HG03457 (cell line): ENCODE measurements around the gene GART.
"Not testable (repeated sequence)": the region's sequence is repeated elsewhere in the genome, so short reads cannot be mapped to it uniquely, and the experiment has no call there.

Source experiments
- ATAC-seq: cut with Tn5 transposase; IDR thresholded peaks from one replicate; pipeline ENCODE4 v1.9.1; 2021; ENCODE audit warnings: moderate number of reproducible peaks; ENCODE audit not compliant: unreplicated experiment

GART gene

DNA sequence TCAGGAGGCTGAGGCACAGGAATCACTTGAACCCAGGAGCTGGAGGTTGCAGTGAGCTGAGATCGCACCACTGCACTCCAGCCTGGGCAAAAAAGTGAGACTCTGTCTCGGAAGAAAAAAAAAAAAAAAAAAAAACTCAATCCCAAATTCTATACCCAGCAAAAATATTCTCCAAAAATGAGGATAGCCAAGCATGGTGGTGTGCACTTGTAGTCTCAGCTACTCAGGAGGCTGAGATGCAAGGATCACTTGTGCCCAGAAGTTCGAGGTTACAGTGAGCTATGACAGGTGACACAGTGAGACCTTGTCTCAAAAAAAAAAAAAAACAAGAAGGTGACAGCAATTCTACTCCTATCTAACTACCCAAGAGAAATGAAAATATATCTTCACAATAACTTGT lies 68.6 kb downstream of the GART start:
- no peak for ATAC-seq

GRCh38 chr21:33470701-33471100 lies 71.2 kb downstream of the GART start:
- no peak for ATAC-seq

DNA sequence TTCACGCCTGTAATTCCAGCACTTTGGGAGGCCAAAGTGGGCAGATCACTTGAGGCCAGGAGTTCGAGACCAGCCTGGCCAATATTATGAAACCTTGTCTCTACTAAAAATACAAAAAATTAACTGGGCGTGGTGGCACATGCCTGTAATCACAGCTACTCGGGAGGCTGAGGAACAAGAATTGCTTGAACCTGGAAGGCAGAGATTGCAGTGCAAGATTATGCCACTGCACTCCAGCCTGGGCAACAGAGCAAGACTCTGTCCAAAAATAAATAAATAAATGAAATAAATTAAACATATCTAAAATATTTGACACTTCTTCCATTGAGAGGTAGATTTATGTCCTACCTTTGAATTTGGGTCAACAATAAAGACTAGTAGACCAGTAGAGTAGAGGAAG lies 72.7 kb downstream of the GART start:
- ATAC-seq, result not testable (repeated sequence)

DNA sequence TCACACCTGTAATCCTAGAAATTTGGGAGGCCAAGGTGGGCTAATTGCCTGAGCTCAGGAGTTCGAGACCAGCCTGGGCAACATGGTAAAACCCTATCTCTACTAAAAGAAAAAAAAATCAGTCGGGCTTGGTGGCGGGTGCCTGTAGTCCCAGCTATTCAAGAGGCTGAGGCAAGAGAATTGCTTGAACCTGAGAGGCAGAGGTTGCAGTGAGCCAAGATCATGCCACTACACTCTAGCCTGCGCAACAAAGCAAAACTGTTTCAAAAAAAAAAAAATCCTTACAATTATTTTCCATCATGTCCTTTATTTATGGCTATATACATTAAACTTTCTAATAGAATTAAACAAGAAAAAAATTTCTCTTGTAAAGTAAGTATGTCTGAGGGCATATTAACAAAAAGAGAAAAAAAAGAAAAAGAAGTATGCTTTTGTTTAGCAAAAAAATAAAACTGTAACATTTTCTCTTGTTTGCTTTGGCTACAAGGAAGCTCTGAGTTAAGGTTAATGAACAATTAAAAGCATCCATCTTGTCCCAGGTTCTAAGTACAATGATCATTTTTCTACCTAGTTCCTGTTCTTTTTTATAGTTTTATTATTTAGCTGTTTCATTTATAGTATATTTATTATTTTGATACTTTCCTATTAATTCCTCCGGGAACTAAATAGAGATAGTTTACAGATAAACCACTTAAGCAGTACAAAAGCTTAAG lies 80.2 kb downstream of the GART start:
- ATAC-seq, result no peak

- ATAC-seq, result no peak
Observed at GRCh38 chr21:33458861-33459260, 83.1 kb downstream of the GART start.

GRCh38 chr21:33455686-33456446 lies 86.1 kb downstream of the GART start:
- ATAC-seq, result no peak
